Measurements from ENCODE around the gene TMEM165. TPM values are rescaled to one million over a fixed set of nuclear protein-coding genes. Genes with fewer than 3 reads are reported as not detected.

TMEM165 gene
- 88.8 TPM for total RNA-seq

GRCh38 chr4:55395529-55396307 is at the start of gene TMEM165:
Gene TMEM165, plus strand, starts transcription at chr4:55395957. Its CDS starts 233 bp downstream, at chr4:55396190.

GRCh38 chr4:55345980-55346850 is 49.5 kb upstream of the TMEM165 start, which contains the start of gene SRD5A3:
Gene SRD5A3, plus strand, starts transcription at chr4:55346242. Its CDS starts 95 bp downstream, at chr4:55346337.

Other genes starting within 250 kb of the TMEM165 start
- 4.9 TPM for gene SRD5A3, start 49.7 kb upstream of the TMEM165 start, total RNA-seq
- 41.5 TPM for gene CLOCK, start 151.0 kb downstream of the TMEM165 start, total RNA-seq
- not detected for gene PDCL2, start 196.3 kb downstream of the TMEM165 start, total RNA-seq
- gene NMU, start 240.3 kb downstream of the TMEM165 start, total RNA-seq: 1.7 TPM

All from camera-type eye (tissue), 1 donor.